ENCODE measurements around the gene TSPAN15.

DNA sequence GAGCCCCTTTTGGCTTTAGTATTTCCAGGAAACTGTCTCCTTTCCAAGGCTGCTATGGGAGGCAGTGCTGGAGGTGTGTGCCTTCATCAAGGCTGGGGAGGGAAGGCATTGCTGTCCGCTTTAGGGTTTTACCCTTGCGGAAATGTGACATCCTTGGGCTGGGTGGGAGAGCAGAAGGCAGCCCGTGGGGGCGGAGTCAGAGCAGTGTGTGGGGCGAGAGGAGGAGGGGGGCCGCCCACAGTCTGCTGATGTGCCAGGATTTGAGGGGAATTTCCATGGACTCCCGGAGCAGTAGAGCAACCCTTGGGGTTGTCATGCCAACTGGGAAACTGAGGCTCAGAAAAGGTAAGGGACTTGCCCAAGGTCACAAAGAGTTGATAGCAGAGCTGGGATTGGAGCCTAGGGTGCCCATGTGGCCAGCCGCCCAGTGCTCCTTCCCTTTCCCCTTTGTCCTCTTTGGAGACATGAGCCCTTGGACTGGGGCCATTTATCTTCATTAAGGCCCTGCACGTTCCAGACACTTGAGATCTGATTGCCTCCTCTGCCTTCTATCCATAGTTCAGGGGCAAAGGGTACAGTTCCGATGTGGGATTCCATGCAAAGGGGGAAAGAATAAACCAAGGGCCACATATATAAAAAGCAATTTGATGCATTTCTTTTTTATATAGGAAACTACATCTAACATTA is 22.2 kb downstream of the TSPAN15 start:
- TF ChIP-seq, protein P1, sequence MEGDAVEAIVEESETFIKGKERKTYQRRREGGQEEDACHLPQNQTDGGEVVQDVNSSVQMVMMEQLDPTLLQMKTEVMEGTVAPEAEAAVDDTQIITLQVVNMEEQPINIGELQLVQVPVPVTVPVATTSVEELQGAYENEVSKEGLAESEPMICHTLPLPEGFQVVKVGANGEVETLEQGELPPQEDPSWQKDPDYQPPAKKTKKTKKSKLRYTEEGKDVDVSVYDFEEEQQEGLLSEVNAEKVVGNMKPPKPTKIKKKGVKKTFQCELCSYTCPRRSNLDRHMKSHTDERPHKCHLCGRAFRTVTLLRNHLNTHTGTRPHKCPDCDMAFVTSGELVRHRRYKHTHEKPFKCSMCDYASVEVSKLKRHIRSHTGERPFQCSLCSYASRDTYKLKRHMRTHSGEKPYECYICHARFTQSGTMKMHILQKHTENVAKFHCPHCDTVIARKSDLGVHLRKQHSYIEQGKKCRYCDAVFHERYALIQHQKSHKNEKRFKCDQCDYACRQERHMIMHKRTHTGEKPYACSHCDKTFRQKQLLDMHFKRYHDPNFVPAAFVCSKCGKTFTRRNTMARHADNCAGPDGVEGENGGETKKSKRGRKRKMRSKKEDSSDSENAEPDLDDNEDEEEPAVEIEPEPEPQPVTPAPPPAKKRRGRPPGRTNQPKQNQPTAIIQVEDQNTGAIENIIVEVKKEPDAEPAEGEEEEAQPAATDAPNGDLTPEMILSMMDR (conservative IDR thresholded peaks at IDR 0.05) = no peak
- no peak for TF ChIP-seq EZH2 (IDR thresholded peaks at IDR 0.05; ENCODE audit: low read depth)
